ENCODE measurements around the gene PPP2R5D.

- TF ChIP-seq EZH2 (IDR thresholded peaks at IDR 0.05; ENCODE audit: borderline replicate concordance) (no peak), CTCF (IDR thresholded peaks at IDR 0.05; ENCODE audit: poor library complexity) (no peak), EZH2phosphoT487 (IDR thresholded peaks at IDR 0.05; ENCODE audit: low read depth, severe bottlenecking, unreplicated experiment) (no peak)
These were observed 54.4 kb downstream of the PPP2R5D start for GRCh38 chr6:43038727-43039126.
